Measurements from ENCODE around the gene KDM4C. TPM values are rescaled to one million over a fixed set of nuclear protein-coding genes. Genes with fewer than 3 reads are reported as not detected.
"Not testable (repeated sequence)": the region's sequence is repeated elsewhere in the genome, so short reads cannot be mapped to it uniquely, and the experiment has no call there.

The KDM4C gene
- total RNA-seq, 1 donor from 2014 or later: 26.6 TPM

GRCh38 chr9:7176561-7176960, 418.8 kb downstream of the KDM4C start:
- Mint-ChIP-seq H3K4me1 (ENCODE audit: low read depth) (peaks cover 2% of the 10 kb centered on the region), H3K27me3 (no peaks in the 10 kb centered on the region), H3K9me3 (ENCODE audit: low read depth) (no peaks in the 10 kb centered on the region), H3K36me3 (ENCODE audit: insufficient read depth) (peaks cover 14% of the 10 kb centered on the region), H3K4me3 (ENCODE audit: low read depth) (no peak overlapping the region), H3K27ac (no peak overlapping the region)
- TF ChIP-seq, protein P1, sequence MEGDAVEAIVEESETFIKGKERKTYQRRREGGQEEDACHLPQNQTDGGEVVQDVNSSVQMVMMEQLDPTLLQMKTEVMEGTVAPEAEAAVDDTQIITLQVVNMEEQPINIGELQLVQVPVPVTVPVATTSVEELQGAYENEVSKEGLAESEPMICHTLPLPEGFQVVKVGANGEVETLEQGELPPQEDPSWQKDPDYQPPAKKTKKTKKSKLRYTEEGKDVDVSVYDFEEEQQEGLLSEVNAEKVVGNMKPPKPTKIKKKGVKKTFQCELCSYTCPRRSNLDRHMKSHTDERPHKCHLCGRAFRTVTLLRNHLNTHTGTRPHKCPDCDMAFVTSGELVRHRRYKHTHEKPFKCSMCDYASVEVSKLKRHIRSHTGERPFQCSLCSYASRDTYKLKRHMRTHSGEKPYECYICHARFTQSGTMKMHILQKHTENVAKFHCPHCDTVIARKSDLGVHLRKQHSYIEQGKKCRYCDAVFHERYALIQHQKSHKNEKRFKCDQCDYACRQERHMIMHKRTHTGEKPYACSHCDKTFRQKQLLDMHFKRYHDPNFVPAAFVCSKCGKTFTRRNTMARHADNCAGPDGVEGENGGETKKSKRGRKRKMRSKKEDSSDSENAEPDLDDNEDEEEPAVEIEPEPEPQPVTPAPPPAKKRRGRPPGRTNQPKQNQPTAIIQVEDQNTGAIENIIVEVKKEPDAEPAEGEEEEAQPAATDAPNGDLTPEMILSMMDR (IDR thresholded peaks at IDR 0.05; ENCODE audit: unreplicated experiment): no peak
- DNase-seq (ENCODE audit: low spot score, unreplicated experiment): no peak

- H3K27ac Mint-ChIP-seq: no peak overlapping the region
- TF ChIP-seq, protein P1 (IDR thresholded peaks at IDR 0.05; ENCODE audit: unreplicated experiment): no peak
Observed at GRCh38 chr9:7177383-7177782, 419.6 kb downstream of the KDM4C start.

DNA sequence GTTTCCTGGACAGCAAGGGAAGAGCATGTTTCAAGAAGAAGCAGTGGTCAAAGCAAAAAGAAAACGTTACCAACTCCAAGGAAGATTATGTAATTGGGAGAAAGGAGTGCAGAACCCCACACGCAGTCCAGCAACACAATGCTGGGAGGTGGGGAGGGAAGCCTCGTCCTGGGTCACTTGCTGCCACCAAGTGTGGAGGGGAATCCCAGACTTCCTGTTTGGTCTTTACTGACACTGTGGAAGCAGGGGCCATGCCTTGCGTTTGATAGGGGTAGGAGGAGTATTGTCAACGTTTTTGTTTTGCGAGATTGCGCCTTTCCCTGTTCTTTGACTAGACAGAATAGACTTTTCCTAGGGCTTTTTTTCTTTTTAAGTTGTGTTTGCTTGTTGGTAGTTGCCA, 421.0 kb downstream of the KDM4C start:
- Mint-ChIP-seq H3K27me3 (no peaks in the 10 kb centered on the region), H3K9me3 (ENCODE audit: low read depth) (no peaks in the 10 kb centered on the region), H3K27ac (no peak overlapping the region), H3K4me3 (ENCODE audit: low read depth) (no peak overlapping the region), H3K4me1 (ENCODE audit: low read depth) (no peaks in the 10 kb centered on the region), H3K36me3 (ENCODE audit: insufficient read depth) (peaks cover 14% of the 10 kb centered on the region)
- TF ChIP-seq, protein P1 (IDR thresholded peaks at IDR 0.05; ENCODE audit: unreplicated experiment): no peak
- no peak for DNase-seq (ENCODE audit: low spot score, unreplicated experiment)

More at GRCh38 chr9:7177383-7177782, 419.6 kb downstream of the KDM4C start:
- Mint-ChIP-seq H3K4me1 (ENCODE audit: low read depth) (peaks cover 2% of the 10 kb centered on the region), H3K4me3 (ENCODE audit: low read depth) (no peak overlapping the region), H3K9me3 (ENCODE audit: low read depth) (no peaks in the 10 kb centered on the region), H3K27me3 (no peaks in the 10 kb centered on the region), H3K36me3 (ENCODE audit: insufficient read depth) (peaks cover 14% of the 10 kb centered on the region)
- no peak for DNase-seq (ENCODE audit: low spot score, unreplicated experiment)

- DNase-seq (ENCODE audit: low spot score, unreplicated experiment): no peak
- Mint-ChIP-seq H3K27ac (no peak overlapping the region), H3K4me3 (ENCODE audit: low read depth) (no peak overlapping the region), H3K36me3 (ENCODE audit: insufficient read depth) (peaks cover 9% of the 10 kb centered on the region), H3K27me3 (no peaks in the 10 kb centered on the region), H3K9me3 (ENCODE audit: low read depth) (no peaks in the 10 kb centered on the region), H3K4me1 (ENCODE audit: low read depth) (no peaks in the 10 kb centered on the region)
- TF ChIP-seq, protein P1 (IDR thresholded peaks at IDR 0.05; ENCODE audit: unreplicated experiment): no peak
Observed at GRCh38 chr9:7180247-7180646, 422.5 kb downstream of the KDM4C start.

- H3K36me3 Mint-ChIP-seq (ENCODE audit: insufficient read depth); H3K4me1 Mint-ChIP-seq (ENCODE audit: low read depth); H3K9me3 Mint-ChIP-seq (ENCODE audit: low read depth); H3K27ac Mint-ChIP-seq; DNase-seq (ENCODE audit: low spot score, unreplicated experiment); H3K4me3 Mint-ChIP-seq (ENCODE audit: low read depth); H3K27me3 Mint-ChIP-seq: not testable (repeated sequence)
Observed at GRCh38 chr9:7183139-7183538, 425.4 kb downstream of the KDM4C start.

DNA sequence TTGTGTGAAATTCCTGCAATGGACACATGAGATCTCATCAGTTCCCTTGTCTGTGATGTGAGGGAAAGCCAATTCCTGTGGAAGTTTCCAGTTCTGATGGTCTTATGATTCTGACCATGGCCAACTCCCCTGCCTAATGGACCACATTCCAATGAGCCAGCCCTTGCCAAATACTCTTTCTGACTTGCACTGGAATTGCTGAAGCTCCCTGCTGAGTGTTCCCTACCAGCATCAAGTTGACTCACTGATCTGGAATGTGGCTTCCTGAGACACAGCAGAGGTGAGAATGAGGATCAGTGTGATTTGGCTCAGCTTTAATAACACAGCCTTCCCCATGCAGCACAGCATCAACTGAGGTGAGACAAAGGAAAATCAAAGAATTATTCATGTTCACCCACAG, 427.8 kb downstream of the KDM4C start:
- TF ChIP-seq, protein P1 (IDR thresholded peaks at IDR 0.05; ENCODE audit: unreplicated experiment): no peak

More for the DNA sequence above, 427.8 kb downstream of the KDM4C start:
- DNase-seq (ENCODE audit: low spot score, unreplicated experiment): no peak
- Mint-ChIP-seq H3K4me3 (ENCODE audit: low read depth) (no peak overlapping the region), H3K36me3 (ENCODE audit: insufficient read depth) (peaks cover 1% of the 10 kb centered on the region), H3K4me1 (ENCODE audit: low read depth) (no peaks in the 10 kb centered on the region), H3K9me3 (ENCODE audit: low read depth) (peaks cover 13% of the 10 kb centered on the region), H3K27ac (no peak overlapping the region), H3K27me3 (no peaks in the 10 kb centered on the region)
